HG02970 (cell line): Measurements from ENCODE around the gene BSDC1.

Source experiments
- ATAC-seq: cut with Tn5 transposase; IDR thresholded peaks from one replicate; pipeline ENCODE4 v1.9.1; 2021; ENCODE audit warnings: mild to moderate bottlenecking, moderate library complexity, moderate number of reproducible peaks; ENCODE audit not compliant: unreplicated experiment, low FRiP score

Gene BSDC1

GRCh38 chr1:32337855-32338636 is 56.2 kb downstream of the BSDC1 start:
- ATAC-seq = no peak

GRCh38 chr1:32336963-32337675 is 57.1 kb downstream of the BSDC1 start:
- ATAC-seq = no peak

DNA sequence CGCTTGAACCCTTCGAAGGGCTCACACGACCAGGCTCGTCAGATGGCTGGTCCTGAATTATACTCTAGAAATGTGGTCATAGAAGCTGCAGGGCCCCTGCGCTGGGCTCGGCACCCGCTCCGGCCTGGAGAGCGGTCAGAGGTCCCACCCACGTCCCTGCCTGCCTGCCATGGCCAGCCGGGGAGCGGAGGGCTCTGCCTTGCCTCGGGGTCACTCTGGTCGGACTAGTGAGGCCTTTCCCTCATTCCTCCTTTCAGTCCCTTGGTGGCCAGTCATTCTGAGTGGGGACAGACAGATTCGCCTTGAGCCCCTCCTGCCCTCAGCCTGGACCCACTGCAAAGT is 57.7 kb downstream of the BSDC1 start:
- ATAC-seq = no peak

- peak; percentile 45 for ATAC-seq
Observed at GRCh38 chr1:32335790-32336590, 58.3 kb downstream of the BSDC1 start, which contains the start of gene MARCKSL1. Gene MARCKSL1, minus strand, starts transcription at chr1:32336233. Its CDS starts 200 bp downstream, at chr1:32336033.

DNA sequence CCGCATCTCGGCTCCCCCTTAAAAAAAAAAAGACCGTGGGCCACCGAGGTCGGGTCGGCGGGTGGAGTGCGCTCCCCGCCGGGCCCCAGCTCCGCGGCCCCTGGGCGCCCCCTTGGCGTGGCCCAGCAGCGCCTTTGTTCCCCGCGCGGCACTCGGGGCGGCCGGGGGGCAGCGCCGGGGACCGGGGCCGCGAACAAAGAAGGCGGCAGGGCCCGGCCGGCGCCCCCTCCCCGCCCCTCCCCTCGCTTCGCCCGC is 58.8 kb downstream of the BSDC1 start:
- ATAC-seq = peak; percentile 4

- peak; percentile 15 for ATAC-seq
Observed at GRCh38 chr1:32334864-32335534, 59.2 kb downstream of the BSDC1 start.

DNA sequence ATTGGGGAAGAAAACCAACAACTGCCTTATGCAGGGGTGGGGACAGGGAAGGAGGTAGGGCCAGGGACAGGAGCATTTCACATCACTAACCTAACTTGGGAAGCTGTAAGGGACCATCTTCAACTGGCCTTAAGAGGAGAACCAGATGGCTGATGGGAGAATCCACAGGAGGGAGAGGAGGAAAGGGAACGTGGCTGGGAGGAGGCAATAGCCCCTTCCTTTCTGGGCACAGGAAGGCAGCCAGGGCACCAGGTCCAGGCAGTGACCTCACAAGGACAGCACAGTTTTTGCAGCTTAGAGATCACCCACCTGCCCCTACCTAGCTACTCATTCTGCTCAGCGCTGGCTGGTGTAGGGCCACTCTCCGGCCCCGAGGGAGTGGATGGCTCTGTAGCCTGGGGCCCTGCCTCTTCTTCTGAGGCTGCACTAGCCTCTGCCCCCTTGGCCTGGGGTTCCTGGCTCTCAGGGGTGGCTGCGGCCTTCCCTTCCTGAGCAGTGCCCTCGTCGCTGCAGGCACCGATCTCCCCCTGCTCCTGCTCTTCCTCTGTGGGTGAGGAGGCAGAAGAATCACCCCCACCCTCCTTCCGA is 59.9 kb downstream of the BSDC1 start:
- no peak for ATAC-seq

DNA sequence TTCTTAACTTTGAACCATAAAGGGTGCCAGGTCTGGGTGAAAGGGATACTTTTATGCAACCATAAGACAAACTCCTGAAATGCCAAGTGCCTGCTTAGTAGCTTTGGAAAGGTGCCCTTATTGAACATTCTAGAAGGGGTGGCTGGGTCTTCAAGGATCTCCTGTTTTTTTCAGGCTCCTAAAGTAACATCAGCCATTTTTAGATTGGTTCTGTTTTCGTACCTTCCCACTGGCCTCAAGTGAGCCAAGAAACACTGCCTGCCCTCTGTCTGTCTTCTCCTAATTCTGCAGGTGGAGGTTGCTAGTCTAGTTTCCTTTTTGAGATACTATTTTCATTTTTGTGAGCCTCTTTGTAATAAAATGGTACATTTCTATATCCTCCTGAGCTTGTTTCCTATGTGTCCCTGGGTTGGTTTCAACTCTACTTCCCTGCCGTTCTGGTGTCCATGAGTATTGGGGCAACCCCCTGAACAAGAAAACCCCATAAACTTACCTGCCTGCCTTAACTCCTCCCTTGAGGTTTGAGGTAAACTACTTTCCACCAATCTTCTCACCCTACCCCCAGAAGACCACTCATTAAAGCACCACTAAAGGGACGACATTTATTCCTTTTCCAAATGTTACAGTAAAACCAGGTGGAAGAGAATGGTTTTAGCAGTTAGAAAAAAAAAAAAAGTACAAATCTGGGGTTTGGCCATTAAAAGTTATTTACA is 60.8 kb downstream of the BSDC1 start:
- ATAC-seq = no peak

GRCh38 chr1:32332290-32333079 is 61.8 kb downstream of the BSDC1 start:
- no peak for ATAC-seq

- ATAC-seq = no peak
Observed at GRCh38 chr1:32331549-32331948, 62.7 kb downstream of the BSDC1 start.

DNA sequence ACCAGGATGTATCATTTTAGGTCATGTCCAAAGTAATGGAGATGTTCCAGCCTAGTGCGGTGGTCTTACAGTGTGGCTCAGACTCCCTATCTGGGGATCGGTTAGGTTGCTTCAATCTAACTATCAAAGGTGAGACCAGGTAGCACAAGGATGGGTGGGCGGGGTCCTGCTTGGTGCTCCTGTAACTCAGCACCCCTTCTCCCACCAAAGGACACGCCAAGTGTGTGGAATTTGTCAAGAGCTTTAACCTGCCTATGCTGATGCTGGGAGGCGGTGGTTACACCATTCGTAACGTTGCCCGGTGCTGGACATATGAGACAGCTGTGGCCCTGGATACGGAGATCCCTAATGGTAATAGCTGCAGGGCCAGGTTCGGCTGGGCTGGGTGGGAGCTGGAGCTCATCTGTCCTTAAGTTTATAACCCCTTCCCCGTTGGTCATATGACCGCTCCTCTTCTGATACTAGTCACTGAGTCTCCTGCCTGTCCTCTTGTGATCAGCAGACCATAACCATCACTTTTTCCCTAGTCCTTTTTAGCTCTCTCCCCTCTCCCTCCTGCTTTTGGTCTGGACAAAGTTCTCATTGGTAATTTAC is 63.6 kb downstream of the BSDC1 start:
- no peak for ATAC-seq

DNA sequence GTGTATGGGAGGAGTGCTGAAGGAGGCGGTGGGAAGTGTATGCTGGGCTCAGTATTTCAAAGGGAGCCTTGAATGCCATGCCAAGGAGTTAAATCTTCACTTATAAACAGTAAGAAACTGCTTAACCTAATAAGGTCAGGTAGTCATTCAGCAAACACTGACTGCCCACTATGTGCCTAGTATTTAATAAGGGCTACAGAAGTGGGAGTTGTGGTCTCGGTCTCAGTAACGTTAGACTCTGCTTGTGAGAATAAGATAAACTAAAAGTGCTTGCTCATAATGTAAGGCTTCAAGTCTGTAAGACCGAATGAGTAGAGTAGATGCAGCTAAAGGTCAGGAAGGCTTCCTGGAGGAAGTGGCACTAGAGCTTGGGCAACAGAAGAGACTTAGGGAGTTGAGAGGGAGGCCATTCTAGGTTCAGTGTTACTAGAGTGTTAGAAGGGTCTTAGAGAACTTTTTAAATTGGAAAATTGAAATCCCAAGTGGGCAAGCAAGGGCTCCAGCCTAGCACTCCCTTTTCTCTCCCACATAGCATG is 64.2 kb downstream of the BSDC1 start:
- ATAC-seq = no peak

GRCh38 chr1:32327204-32327603 is 67.0 kb downstream of the BSDC1 start:
- no peak for ATAC-seq

- ATAC-seq = no peak
Observed at GRCh38 chr1:32321712-32322291, 72.4 kb downstream of the BSDC1 start.

DNA sequence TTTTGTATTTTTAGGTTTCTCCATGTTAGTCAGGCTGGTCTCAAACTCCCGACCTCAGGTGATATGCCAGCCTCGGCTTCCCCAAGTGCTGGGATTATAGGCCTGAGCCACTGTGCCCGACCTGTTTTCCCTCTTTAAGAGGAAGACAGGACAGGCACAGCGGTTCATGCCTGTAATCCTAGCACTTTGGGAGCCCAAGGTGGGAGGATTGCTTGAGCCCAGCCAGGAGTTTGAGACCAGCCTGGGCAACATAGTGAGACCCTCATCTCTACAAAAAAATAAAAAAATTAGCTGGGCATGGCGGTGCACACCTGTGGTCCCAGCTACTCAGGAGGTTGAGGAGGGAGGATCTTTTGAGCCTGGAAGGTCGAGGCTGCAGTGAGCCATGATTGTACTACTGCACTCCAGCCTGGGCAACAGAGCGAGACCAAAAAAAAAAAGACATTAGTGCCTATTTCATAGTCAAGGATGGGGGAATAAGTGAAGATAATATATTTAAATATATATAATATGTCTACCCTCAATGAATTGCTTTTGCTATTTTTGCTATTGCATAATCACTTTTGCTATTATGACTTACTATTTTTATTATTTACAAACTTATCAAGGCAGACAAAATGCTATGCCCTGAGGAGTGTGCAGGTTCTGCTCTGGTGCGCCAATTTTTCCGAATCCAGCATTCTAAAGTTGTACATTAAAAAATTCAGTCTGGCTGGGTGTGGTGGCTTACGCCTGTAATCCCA is 75.9 kb downstream of the BSDC1 start:
- no peak for ATAC-seq

GRCh38 chr1:32316903-32317277 is 77.4 kb downstream of the BSDC1 start:
- no peak for ATAC-seq
